HL-60 (cell line): ENCODE measurements around the gene TRIM63.

Source experiments
- GABPA ChIP-seq: IDR thresholded peaks from 2 replicates; pipeline ENCODE4 v1.6.1; 2012; ENCODE audit warnings: low read depth
- POLR2AphosphoS5 ChIP-seq: IDR thresholded peaks from 2 replicates; pipeline ENCODE4 v1.6.1; 2012; ENCODE audit warnings: low read depth
- SPI1 ChIP-seq: IDR thresholded peaks from 2 replicates; pipeline ENCODE4 v1.6.1; 2012; ENCODE audit warnings: low read depth, mild to moderate bottlenecking, borderline replicate concordance
- TF ChIP-seq, protein P1 (sequence below): IDR thresholded peaks from one replicate; pipeline ENCODE4 v1.5.1; 2011; ENCODE audit warnings: low read length, control low read depth, inconsistent platforms; ENCODE audit not compliant: insufficient read depth
- TF ChIP-seq, protein P2 (sequence below): IDR thresholded peaks from 2 replicates; pipeline ENCODE4 v1.6.1; 2012; ENCODE audit warnings: low read depth; ENCODE audit not compliant: insufficient replicate concordance

DNA sequence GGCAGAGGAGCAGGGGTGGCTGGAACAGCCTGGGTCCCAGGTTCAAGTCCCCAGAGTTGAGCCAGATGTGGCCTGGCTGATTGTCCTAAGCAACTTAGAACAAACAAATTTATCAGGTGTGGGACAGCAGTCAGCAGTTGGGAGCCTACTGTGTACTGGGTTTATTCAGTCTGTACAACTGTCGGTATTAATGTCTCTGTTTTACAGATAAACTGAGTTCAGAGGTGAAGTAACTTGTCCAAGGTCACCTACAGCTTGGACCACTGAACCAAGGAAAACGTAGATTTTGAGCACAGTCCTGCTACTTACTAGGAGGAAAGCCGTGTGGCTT is 14.6 kb upstream of the TRIM63 start:
- TF ChIP-seq, protein P1, sequence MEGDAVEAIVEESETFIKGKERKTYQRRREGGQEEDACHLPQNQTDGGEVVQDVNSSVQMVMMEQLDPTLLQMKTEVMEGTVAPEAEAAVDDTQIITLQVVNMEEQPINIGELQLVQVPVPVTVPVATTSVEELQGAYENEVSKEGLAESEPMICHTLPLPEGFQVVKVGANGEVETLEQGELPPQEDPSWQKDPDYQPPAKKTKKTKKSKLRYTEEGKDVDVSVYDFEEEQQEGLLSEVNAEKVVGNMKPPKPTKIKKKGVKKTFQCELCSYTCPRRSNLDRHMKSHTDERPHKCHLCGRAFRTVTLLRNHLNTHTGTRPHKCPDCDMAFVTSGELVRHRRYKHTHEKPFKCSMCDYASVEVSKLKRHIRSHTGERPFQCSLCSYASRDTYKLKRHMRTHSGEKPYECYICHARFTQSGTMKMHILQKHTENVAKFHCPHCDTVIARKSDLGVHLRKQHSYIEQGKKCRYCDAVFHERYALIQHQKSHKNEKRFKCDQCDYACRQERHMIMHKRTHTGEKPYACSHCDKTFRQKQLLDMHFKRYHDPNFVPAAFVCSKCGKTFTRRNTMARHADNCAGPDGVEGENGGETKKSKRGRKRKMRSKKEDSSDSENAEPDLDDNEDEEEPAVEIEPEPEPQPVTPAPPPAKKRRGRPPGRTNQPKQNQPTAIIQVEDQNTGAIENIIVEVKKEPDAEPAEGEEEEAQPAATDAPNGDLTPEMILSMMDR, result no peak
- TF ChIP-seq GABPA (no peak), POLR2AphosphoS5 (no peak), SPI1 (no peak)
- TF ChIP-seq, protein P2, sequence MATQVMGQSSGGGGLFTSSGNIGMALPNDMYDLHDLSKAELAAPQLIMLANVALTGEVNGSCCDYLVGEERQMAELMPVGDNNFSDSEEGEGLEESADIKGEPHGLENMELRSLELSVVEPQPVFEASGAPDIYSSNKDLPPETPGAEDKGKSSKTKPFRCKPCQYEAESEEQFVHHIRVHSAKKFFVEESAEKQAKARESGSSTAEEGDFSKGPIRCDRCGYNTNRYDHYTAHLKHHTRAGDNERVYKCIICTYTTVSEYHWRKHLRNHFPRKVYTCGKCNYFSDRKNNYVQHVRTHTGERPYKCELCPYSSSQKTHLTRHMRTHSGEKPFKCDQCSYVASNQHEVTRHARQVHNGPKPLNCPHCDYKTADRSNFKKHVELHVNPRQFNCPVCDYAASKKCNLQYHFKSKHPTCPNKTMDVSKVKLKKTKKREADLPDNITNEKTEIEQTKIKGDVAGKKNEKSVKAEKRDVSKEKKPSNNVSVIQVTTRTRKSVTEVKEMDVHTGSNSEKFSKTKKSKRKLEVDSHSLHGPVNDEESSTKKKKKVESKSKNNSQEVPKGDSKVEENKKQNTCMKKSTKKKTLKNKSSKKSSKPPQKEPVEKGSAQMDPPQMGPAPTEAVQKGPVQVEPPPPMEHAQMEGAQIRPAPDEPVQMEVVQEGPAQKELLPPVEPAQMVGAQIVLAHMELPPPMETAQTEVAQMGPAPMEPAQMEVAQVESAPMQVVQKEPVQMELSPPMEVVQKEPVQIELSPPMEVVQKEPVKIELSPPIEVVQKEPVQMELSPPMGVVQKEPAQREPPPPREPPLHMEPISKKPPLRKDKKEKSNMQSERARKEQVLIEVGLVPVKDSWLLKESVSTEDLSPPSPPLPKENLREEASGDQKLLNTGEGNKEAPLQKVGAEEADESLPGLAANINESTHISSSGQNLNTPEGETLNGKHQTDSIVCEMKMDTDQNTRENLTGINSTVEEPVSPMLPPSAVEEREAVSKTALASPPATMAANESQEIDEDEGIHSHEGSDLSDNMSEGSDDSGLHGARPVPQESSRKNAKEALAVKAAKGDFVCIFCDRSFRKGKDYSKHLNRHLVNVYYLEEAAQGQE, result no peak
